ENCODE measurements around the gene RPS21.

- TF ChIP-seq, protein P1, sequence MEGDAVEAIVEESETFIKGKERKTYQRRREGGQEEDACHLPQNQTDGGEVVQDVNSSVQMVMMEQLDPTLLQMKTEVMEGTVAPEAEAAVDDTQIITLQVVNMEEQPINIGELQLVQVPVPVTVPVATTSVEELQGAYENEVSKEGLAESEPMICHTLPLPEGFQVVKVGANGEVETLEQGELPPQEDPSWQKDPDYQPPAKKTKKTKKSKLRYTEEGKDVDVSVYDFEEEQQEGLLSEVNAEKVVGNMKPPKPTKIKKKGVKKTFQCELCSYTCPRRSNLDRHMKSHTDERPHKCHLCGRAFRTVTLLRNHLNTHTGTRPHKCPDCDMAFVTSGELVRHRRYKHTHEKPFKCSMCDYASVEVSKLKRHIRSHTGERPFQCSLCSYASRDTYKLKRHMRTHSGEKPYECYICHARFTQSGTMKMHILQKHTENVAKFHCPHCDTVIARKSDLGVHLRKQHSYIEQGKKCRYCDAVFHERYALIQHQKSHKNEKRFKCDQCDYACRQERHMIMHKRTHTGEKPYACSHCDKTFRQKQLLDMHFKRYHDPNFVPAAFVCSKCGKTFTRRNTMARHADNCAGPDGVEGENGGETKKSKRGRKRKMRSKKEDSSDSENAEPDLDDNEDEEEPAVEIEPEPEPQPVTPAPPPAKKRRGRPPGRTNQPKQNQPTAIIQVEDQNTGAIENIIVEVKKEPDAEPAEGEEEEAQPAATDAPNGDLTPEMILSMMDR (IDR thresholded peaks at IDR 0.05) = no peak
- TF ChIP-seq POLR2A (IDR thresholded peaks at IDR 0.05) = no peak
These were observed 33.4 kb upstream of the RPS21 start for GRCh38 chr20:62353289-62354030.

Measured in heart left ventricle (tissue), 13 donors.